Right cardiac atrium (tissue), 5 donors: ENCODE results near the gene LIN37. TPM values are rescaled to one million over a fixed set of nuclear protein-coding genes. Genes with fewer than 3 reads are reported as not detected.

Source experiments
- ATAC-seq, 2 donors: fragments of 200-7000 bp; cut with Tn5 transposase; one replicate each; pipeline versions ENCODE4 v1.8.0 to v1.9.1; 2020; ENCODE audit warnings: moderate library complexity in 2 of 2, mild to moderate bottlenecking in 1 of 2
- DNase-seq, 3 donors: peaks; one replicate each; pipeline ENCODE4 v3.0.0-alpha.2; 2020
- H3K27ac ChIP-seq: one replicate; pipeline ENCODE4 v1.5.1; 2013; ENCODE audit warnings: mild to moderate bottlenecking, low read length, control low read depth, moderate library complexity
- H3K27me3 ChIP-seq: one replicate; pipeline ENCODE4 v1.6.1; 2013; ENCODE audit not compliant: control insufficient read depth, insufficient read depth
- H3K4me1 ChIP-seq: one replicate; pipeline ENCODE4 v1.6.1; 2013; ENCODE audit warnings: low read length; ENCODE audit not compliant: control insufficient read depth, insufficient read depth
- H3K4me3 ChIP-seq: one replicate; pipeline ENCODE4 v1.5.1; 2013; ENCODE audit warnings: low read length, control low read depth
- H3K9me3 ChIP-seq: one replicate; pipeline ENCODE4 v1.6.1; 2013; ENCODE audit warnings: low read length; ENCODE audit not compliant: control insufficient read depth
- WGBS: extraction: QIAGEN DNeasy Blood & Tissue Kit; methylation state at CpG from one replicate; pipeline ENCODE4 v1.1.7; 2013; 5-methylcytosine and 5-hydroxymethylcytosine counted together
- intact Hi-C, 4 donors: fragments of 100-400 bp; cut with DNase I; formaldehyde crosslinking; loops; one replicate each; pipeline versions ENCODE4 v1.11.0 to v1.14.0; 2022 to 2023
- long read RNA-seq, 4 donors: library from polyadenylated mRNA; unstranded; transcript quantifications; one replicate each; pipeline ENCODE4 v2.0.0, GENCODE V29; 2020 to 2021
- polyA plus RNA-seq: library from polyadenylated mRNA; stranded (reverse); fragments of 200-250 nt; gene quantifications from one replicate; pipeline ENCODE4 v1.2.3, GENCODE V29; 2013
- total RNA-seq, 4 donors: library from RNA; stranded (reverse); fragmentation: NEBNext Ultra II Directional; extraction: Animal tissue kit (Norgen Biotek cat#: 25700); gene quantifications; one replicate each; pipeline ENCODE4 v1.2.1, GENCODE V29; 2021
- donor health status: healthy with polysubstance abuse.
- donor health status: DM: no; HTN: yes; CAD: no.
- donor health status: DM: no; HTN: no; CAD: no.
- donor health status: DM: no; HTN: yes; CAD: no; lungs with severe emphysema.
- donor health status: DM: yes; HTN: yes; CAD: no.

Gene LIN37
- 10 to 100 TPM in 2 of 4 donors, 1 to 10 TPM in 2; 8.2 to 14.6 (median 10.3) TPM for total RNA-seq
- polyA plus RNA-seq, result 17.9 TPM
- long read RNA-seq, donor 1, partial matches to known transcripts, result 0 of 5 reads
- long read RNA-seq, donor 1, other reads (novel, unspliced or antisense), result 3 of 5 reads
- long read RNA-seq, donor 2, partial matches to known transcripts, result 0 of 7 reads
- long read RNA-seq, donor 2, other reads (novel, unspliced or antisense), result 2 of 7 reads
- long read RNA-seq, donor 3, partial matches to known transcripts, result 0 of 8 reads
- long read RNA-seq, donor 3, other reads (novel, unspliced or antisense), result 7 of 8 reads
- long read RNA-seq, donor 4, partial matches to known transcripts, result 0 of 3 reads
- long read RNA-seq, donor 4, other reads (novel, unspliced or antisense), result 2 of 3 reads

GRCh38 chr19:35748106-35749020 lies at the start of gene LIN37:
TSS of gene LIN37 (plus strand) at chr19:35748576. CDS start at chr19:35748725, 149 bp downstream.
- under 1% methylated on average over 45 of the region's 45 CpGs for WGBS
- Histone ChIP-seq H3K27me3 (no peaks in the 10 kb centered on the region), H3K27ac (peak within 1 kb of the TSS; percentile 61), H3K4me1 (peaks cover 4% of the 10 kb centered on the region), H3K4me3 (peak within 1 kb of the TSS; percentile 92), H3K9me3 (no peaks in the 10 kb centered on the region)
- intact Hi-C loops, result no loop called here
- ATAC-seq (peak; percentile 88 to 92), DNase-seq (peak; percentile 99)

GRCh38 chr19:35702223-35703012 lies 46.0 kb upstream of the LIN37 start:
- Histone ChIP-seq H3K27ac (peak overlapping the region; percentile 59), H3K4me3 (peak overlapping the region; percentile 53), H3K4me1 (no peaks in the 10 kb centered on the region), H3K27me3 (no peaks in the 10 kb centered on the region), H3K9me3 (no peaks in the 10 kb centered on the region)
- under 1% methylated on average over 50 of the region's 50 CpGs for WGBS
- intact Hi-C loops, result no loop called here
- ATAC-seq (peak; percentile 100), DNase-seq (peak; percentile 97 to 98 (median 97))

GRCh38 chr19:35703343-35703742 lies 45.0 kb upstream of the LIN37 start:
- ATAC-seq, result no peak
- no peak for DNase-seq
- H3K4me3 ChIP-seq, result no peak overlapping the region
- H3K27me3 ChIP-seq, result no peaks in the 10 kb centered on the region
- 53% methylated on average over 9 of the region's 9 CpGs for WGBS
- no peak overlapping the region for H3K27ac ChIP-seq
- H3K4me1 ChIP-seq, result no peaks in the 10 kb centered on the region
- intact Hi-C loops, result no loop called here
- no peaks in the 10 kb centered on the region for H3K9me3 ChIP-seq

- intact Hi-C loops, result no loop called here
Observed at GRCh38 chr19:35704218-35704617, 44.2 kb upstream of the LIN37 start, which contains the start of gene ZBTB32. TSS of gene ZBTB32 (plus strand) at chr19:35704558. CDS start at chr19:35714627, 10,069 bp downstream.

GRCh38 chr19:35708391-35708790 lies 40.0 kb upstream of the LIN37 start:
- Histone ChIP-seq H3K27me3 (no peaks in the 10 kb centered on the region), H3K9me3 (no peaks in the 10 kb centered on the region), H3K4me3 (no peak overlapping the region), H3K27ac (no peak overlapping the region), H3K4me1 (no peaks in the 10 kb centered on the region)
- WGBS, result 88% methylated on average over 1 of the region's 1 CpG
- DNase-seq (no peak), ATAC-seq (no peak)
- intact Hi-C loops, result no loop called here

More at GRCh38 chr19:35704218-35704617, 44.2 kb upstream of the LIN37 start, which contains the start of gene ZBTB32:
- Histone ChIP-seq H3K4me3 (no peak within 1 kb of the TSS), H3K27me3 (no peaks in the 10 kb centered on the region), H3K27ac (no peak within 1 kb of the TSS), H3K4me1 (no peaks in the 10 kb centered on the region), H3K9me3 (no peaks in the 10 kb centered on the region)
- DNase-seq, result peak in 2 of 3 donors; percentile 38 to 61
- peak; percentile 9 to 24 for ATAC-seq
- WGBS, result 22% methylated on average over 24 of the region's 24 CpGs

- H3K9me3 ChIP-seq, result no peaks in the 10 kb centered on the region
- no peaks in the 10 kb centered on the region for H3K27me3 ChIP-seq
- no peak overlapping the region for H3K4me3 ChIP-seq
- intact Hi-C loops, result no loop called here
- H3K4me1 ChIP-seq, result peaks cover 3% of the 10 kb centered on the region
- DNase-seq (no peak), ATAC-seq (no peak)
- H3K27ac ChIP-seq, result no peak overlapping the region
- WGBS, result 61% methylated on average over 13 of the region's 13 CpGs
Observed at GRCh38 chr19:35710784-35711723, 37.3 kb upstream of the LIN37 start.

- Histone ChIP-seq H3K4me3 (no peak overlapping the region), H3K27ac (no peak overlapping the region), H3K9me3 (no peaks in the 10 kb centered on the region), H3K4me1 (peaks cover 3% of the 10 kb centered on the region), H3K27me3 (no peaks in the 10 kb centered on the region)
- ATAC-seq (no peak), DNase-seq (peak in 1 of 3 donors; percentile 17)
- WGBS, result 70% methylated on average over 11 of the region's 11 CpGs
- intact Hi-C loops, result no loop called here
Observed at GRCh38 chr19:35712567-35713505, 35.5 kb upstream of the LIN37 start.

- ATAC-seq, result no peak
- Histone ChIP-seq H3K4me1 (peaks cover 3% of the 10 kb centered on the region), H3K27me3 (no peaks in the 10 kb centered on the region), H3K9me3 (no peaks in the 10 kb centered on the region), H3K4me3 (no peak overlapping the region), H3K27ac (no peak overlapping the region)
- DNase-seq, result no peak
- 73% methylated on average over 2 of the region's 2 CpGs for WGBS
- intact Hi-C loops, result no loop called here
Observed at GRCh38 chr19:35713506-35713850, 34.9 kb upstream of the LIN37 start.

GRCh38 chr19:35713904-35714495 lies 34.4 kb upstream of the LIN37 start:
- Histone ChIP-seq H3K4me1 (peaks cover 3% of the 10 kb centered on the region), H3K27me3 (no peaks in the 10 kb centered on the region), H3K9me3 (no peaks in the 10 kb centered on the region), H3K27ac (no peak overlapping the region), H3K4me3 (no peak overlapping the region)
- WGBS, result 73% methylated on average over 12 of the region's 12 CpGs
- intact Hi-C loops, result no loop called here
- ATAC-seq, result no peak
- DNase-seq, result no peak
